ENCODE measurements around the gene FYB1. TPM values are rescaled to one million over a fixed set of nuclear protein-coding genes. Genes with fewer than 3 reads are reported as not detected.

FYB1 gene
- total RNA-seq, 1 donor from 2014 or later: not detected

DNA sequence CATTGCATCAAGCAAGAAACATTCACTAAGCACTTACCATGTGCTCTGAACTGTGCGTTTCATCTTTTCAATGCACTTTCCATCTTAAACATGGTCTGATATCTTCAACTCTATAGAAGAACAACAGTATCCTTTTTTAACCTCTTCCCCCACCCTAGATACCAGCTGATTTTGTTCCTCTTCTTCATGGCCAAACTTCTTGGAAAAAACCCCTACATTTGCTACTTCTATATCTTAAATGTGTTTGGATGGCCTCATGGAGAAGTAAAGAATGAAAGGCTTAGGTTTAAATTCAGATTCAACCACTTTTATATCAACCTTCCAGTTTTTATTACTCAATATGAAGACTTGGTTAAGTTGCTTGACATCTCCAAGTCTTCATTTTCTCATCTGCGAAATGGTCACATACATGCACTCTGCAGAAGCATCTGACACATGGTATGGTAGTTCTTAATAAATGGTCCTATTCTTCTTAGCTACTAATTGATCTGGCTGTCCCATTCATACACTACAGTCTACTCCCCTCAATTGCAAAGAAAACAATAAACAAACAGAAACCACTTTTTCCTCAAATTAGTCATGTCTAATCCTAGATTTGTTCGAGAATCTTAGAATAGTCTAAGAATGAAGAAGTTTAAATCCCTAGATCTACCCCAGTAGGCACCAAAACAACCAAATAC is 59.4 kb downstream of the FYB1 start:
- no peak overlapping the region for H3K27ac Mint-ChIP-seq
- no peaks in the 10 kb centered on the region for H3K9me3 Mint-ChIP-seq (ENCODE audit: low read depth)
- no peak overlapping the region for H3K4me3 Mint-ChIP-seq (ENCODE audit: low read depth)
- H3K27me3 Mint-ChIP-seq: no peaks in the 10 kb centered on the region
- TF ChIP-seq, protein P1, sequence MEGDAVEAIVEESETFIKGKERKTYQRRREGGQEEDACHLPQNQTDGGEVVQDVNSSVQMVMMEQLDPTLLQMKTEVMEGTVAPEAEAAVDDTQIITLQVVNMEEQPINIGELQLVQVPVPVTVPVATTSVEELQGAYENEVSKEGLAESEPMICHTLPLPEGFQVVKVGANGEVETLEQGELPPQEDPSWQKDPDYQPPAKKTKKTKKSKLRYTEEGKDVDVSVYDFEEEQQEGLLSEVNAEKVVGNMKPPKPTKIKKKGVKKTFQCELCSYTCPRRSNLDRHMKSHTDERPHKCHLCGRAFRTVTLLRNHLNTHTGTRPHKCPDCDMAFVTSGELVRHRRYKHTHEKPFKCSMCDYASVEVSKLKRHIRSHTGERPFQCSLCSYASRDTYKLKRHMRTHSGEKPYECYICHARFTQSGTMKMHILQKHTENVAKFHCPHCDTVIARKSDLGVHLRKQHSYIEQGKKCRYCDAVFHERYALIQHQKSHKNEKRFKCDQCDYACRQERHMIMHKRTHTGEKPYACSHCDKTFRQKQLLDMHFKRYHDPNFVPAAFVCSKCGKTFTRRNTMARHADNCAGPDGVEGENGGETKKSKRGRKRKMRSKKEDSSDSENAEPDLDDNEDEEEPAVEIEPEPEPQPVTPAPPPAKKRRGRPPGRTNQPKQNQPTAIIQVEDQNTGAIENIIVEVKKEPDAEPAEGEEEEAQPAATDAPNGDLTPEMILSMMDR (IDR thresholded peaks at IDR 0.05; ENCODE audit: unreplicated experiment): no peak
- DNase-seq (ENCODE audit: low spot score, unreplicated experiment): no peak
- no peaks in the 10 kb centered on the region for H3K4me1 Mint-ChIP-seq (ENCODE audit: low read depth)
- no peaks in the 10 kb centered on the region for H3K36me3 Mint-ChIP-seq (ENCODE audit: insufficient read depth)

DNA sequence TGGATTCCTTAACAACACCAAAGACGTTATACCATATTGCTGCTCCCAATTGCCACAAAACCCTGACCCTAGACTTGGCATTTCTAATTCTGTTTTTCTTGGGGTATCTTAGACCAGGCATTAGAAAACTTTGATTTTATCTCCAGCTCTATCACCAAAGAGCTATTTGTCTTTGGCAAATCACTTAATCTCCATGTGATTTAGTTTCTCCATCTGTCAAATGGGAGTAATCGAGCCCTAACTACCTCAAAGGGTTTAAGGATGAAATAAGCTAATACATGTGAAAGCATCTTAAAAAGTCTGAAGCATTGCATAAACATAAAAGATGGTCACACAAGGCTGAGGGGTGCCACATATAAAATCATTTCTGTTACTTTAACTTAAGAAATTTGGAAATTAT is 60.6 kb downstream of the FYB1 start:
- no peaks in the 10 kb centered on the region for H3K9me3 Mint-ChIP-seq (ENCODE audit: low read depth)

DNA sequence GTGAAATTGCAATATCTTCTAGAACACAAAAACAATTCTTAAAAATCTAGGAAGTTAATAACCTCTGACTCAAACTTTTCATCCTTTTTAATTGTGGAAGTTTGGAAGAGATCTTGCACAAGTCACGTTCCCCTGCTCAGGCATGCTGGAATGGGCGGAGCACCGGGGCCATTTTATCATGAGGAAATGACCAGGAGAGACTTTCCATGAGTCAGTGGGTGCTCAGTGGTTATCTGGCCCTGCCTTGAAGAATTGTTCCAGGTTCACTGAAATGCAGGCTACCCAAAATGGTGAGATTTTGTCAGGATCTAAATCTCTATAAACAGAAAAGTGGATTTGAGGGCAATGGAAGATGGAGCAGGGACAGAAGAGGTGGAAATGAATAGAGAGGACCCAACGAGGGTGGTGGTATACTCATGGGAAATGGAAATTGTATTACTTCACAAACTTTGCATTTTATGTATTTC is 61.2 kb downstream of the FYB1 start:
- H3K27ac Mint-ChIP-seq: no peak overlapping the region
- H3K27me3 Mint-ChIP-seq: no peaks in the 10 kb centered on the region
- H3K36me3 Mint-ChIP-seq (ENCODE audit: insufficient read depth): no peaks in the 10 kb centered on the region
- H3K4me1 Mint-ChIP-seq (ENCODE audit: low read depth): no peaks in the 10 kb centered on the region
- no peak overlapping the region for H3K4me3 Mint-ChIP-seq (ENCODE audit: low read depth)
- DNase-seq (ENCODE audit: low spot score, unreplicated experiment): no peak
- no peaks in the 10 kb centered on the region for H3K9me3 Mint-ChIP-seq (ENCODE audit: low read depth)
- TF ChIP-seq, protein P1 (IDR thresholded peaks at IDR 0.05; ENCODE audit: unreplicated experiment): no peak

More for the DNA sequence above, 60.6 kb downstream of the FYB1 start:
- Mint-ChIP-seq H3K4me3 (ENCODE audit: low read depth) (no peak overlapping the region), H3K27ac (no peak overlapping the region), H3K27me3 (no peaks in the 10 kb centered on the region), H3K36me3 (ENCODE audit: insufficient read depth) (no peaks in the 10 kb centered on the region), H3K4me1 (ENCODE audit: low read depth) (no peaks in the 10 kb centered on the region)
- TF ChIP-seq, protein P1 (IDR thresholded peaks at IDR 0.05; ENCODE audit: unreplicated experiment): no peak
- DNase-seq (ENCODE audit: low spot score, unreplicated experiment): no peak

DNA sequence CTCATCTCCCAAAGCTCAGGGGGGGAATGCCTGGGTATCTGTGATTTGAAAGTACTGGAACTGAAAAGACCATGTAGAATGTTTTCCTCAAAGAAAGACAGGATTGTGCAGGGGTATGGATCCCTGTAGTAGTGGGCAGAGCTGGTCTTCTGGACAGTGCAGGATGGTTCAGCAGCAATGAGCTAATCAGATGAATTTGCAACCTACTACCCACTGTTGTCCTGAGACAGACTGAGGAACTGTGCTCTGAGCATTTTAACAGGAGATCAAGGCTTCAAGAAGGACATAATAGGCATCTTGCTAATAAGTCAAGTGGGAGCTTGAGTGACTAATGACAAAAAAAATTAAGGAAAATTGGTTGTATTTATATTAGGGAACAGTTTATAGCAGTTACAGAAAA is 61.7 kb downstream of the FYB1 start:
- DNase-seq (ENCODE audit: low spot score, unreplicated experiment): no peak
- Mint-ChIP-seq H3K4me1 (ENCODE audit: low read depth) (no peaks in the 10 kb centered on the region), H3K36me3 (ENCODE audit: insufficient read depth) (no peaks in the 10 kb centered on the region), H3K27ac (no peak overlapping the region), H3K4me3 (ENCODE audit: low read depth) (no peak overlapping the region), H3K27me3 (no peaks in the 10 kb centered on the region), H3K9me3 (ENCODE audit: low read depth) (peaks cover 2% of the 10 kb centered on the region)
- TF ChIP-seq, protein P1 (IDR thresholded peaks at IDR 0.05; ENCODE audit: unreplicated experiment): no peak

DNA sequence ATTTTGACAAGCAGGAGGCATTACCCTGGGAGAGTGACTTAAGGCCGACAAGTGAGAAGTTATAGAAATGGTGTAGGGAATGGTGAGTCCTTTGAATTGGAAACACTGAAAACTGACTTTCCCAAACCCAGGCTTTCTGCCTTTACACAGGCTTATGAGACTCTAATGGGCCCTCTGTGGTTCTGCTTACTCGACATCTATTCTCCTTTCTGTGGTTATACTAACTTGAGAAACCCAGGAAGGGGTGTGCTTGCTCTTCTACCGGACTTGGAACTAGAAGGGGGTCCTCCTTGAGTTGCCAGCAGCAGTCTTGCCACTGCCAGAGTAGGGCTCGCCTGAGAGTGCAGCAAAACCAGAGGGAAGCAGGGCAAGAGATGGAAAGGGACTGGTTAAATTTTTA is 63.3 kb downstream of the FYB1 start:
- no peak overlapping the region for H3K4me3 Mint-ChIP-seq (ENCODE audit: low read depth)
- H3K27ac Mint-ChIP-seq: no peak overlapping the region
- H3K4me1 Mint-ChIP-seq (ENCODE audit: low read depth): no peaks in the 10 kb centered on the region
- DNase-seq (ENCODE audit: low spot score, unreplicated experiment): no peak
- TF ChIP-seq, protein P1 (IDR thresholded peaks at IDR 0.05; ENCODE audit: unreplicated experiment): no peak
- H3K27me3 Mint-ChIP-seq: no peaks in the 10 kb centered on the region
- no peaks in the 10 kb centered on the region for H3K36me3 Mint-ChIP-seq (ENCODE audit: insufficient read depth)
- peaks cover 2% of the 10 kb centered on the region for H3K9me3 Mint-ChIP-seq (ENCODE audit: low read depth)
